ENCODE results near the gene EIPR1. TPM values are rescaled to one million over a fixed set of nuclear protein-coding genes. Genes with fewer than 3 reads are reported as not detected.

The EIPR1 gene
- total RNA-seq, 2 donors from 2014 or later = 14.1 to 16.3 TPM

DNA sequence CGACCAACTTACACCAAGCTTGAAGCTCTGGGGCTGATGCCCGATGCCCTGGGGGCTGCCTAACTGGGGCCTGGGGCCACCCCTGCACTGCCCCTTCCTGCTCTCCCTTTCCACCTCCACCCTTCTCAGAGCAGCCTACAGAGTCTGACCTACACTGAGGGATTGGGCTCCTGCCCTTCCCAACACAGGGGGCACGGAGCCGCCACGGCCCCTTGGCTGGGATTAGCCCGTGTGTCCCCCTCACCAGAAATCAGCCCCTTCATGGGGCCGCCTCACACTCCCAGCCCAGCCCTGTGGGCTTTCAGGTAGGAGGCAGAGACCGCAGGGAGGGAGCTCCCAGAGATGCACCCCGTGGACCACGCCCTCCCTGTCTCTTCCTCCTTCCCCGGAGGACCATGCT is 198.0 kb downstream of the EIPR1 start:
- intact Hi-C loops (cut with DNase I) = no loop called here
- peak; percentile 70 for DNase-seq (ENCODE audit: low spot score)

DNA sequence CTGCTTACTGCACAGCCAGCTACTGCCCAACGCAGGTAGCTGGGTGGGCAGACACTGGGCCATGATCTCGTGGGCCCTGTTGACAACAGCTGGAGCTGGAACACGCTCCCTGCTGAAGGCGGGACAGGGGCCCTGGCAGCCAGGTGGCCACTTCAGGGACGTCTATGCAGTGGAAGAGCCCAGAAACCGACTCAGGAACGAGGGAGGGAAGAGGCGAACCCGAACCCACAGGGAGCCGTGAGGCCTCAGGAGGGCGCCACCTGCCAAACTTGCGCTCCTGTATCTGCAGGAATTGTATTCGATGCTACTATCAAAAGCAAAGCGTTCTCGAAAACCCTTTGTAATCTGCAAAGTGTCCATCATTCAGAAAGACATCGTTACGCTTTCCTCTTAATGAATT is 198.4 kb downstream of the EIPR1 start:
- intact Hi-C loops (cut with DNase I) = no loop called here
- DNase-seq (ENCODE audit: low spot score) = peak; percentile 44

GRCh38 chr2:3178578-3179031 is 199.0 kb downstream of the EIPR1 start:
- intact Hi-C loops (cut with DNase I) = no loop called here
- peak; percentile 64 for DNase-seq (ENCODE audit: low spot score)

DNA sequence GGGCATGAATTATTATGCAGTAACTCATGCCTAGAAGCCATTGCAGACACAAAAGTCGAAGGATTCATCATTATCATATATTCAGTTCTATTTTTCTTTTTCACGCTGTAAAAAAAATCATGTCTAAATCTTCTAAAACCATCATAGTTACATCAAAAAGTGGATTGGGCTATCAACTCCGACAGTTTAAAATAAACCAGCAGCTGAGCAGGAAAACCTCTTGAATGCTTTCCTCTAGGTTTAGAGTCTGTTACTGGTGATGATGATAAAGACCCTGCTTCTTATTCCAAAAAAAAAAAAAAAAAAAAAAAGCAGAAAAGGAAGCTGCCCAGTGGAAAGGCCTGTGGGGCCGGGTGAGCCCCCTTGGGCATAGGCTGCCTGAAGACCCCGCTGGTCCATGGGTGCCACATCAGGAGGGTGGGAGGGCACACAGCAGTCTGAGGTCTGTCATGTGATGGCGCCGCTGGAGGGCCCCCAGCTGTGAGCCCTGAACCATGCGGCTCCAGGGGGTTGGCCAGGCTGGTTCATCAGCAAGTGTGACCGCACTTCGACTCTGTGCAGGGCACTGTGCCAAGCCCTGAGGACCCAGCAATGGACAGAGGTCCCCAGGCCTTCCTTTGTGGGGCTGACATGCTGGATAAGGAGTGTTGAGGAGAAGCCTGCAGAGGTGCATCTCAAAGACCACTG is 199.6 kb downstream of the EIPR1 start:
- intact Hi-C loops (cut with DNase I) = no loop called here
- DNase-seq (ENCODE audit: low spot score) = peak; percentile 73

DNA sequence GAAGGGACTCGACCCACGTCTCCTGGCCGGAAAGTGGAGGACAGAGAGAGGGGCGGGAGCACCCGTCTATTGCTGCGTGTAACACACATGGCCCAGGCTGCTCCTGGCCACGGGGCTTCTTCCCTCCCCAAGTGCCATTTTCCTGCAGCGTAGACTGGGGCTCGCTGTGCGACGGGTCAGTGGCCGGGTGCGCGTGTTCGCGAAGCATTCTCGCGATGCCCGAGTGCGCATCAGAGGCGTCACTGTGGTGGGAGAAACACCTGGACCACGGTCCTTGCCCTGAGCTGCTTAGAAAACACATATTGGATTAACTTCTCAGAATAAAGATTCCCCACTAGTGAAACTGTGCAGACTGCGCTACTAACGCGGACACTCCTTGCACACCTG is 200.8 kb downstream of the EIPR1 start:
- DNase-seq (ENCODE audit: low spot score) = peak; percentile 72
- intact Hi-C loops (cut with DNase I) = no loop called here

DNA sequence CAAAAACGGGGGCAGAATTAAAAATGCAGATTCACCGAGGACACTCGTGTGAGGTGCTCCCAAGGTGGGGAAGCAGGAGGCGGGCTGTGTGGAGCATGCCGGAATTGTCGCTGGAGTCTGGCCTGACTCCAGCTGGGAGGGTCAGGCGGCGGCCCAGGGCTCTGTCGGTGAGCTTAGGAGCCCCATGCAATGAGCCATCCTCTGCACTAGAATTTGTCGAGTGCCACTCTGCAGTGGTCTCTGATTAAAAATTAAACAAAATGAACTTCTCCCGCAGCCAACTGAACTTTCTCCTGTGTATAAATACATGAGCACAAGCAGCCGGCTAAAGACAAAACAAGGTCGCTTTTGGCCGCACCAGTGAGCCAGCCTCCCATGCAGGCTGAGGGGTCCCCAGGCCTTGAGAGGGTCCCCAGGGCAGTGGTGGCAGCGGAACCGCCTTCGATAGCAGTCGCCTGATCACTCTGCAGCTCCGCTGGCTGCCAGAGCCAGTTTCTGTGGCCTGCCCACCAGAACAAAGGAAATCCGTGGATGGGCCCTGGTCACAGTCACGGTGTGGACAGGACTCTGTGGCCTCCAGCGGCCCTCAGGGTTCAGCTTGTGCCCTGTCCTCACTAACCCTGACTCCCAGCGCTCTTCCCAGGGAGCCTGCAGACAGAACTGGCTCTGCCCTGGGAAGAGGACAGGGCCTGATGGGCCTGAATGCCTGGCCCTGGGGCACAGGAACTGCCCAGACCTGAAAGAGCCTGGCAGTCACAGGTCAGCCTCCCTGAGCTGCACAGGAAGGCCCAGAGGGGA is 201.3 kb downstream of the EIPR1 start:
- intact Hi-C loops (cut with DNase I) = no loop called here
- DNase-seq (ENCODE audit: low spot score) = peak; percentile 69

DNA sequence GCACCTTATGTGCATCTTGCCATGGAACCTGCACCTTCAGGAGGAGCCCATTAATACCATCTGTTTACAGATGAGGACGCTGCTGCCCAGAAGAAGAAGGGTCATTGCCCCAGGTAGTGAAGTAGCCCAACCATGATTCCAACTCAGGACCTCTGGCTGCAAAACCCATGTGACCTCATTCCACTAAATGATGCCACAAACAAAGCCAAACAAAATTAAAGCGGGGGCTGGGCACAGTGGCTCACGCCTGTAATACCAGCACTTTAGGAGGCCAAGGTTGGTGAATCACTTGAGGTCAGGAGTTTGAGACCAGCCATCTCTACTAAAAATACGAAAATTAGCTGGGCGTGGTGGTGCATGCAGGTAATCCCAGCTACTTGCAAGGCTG is 202.1 kb downstream of the EIPR1 start:
- peak; percentile 7 for DNase-seq (ENCODE audit: low spot score)
- intact Hi-C loops (cut with DNase I) = no loop called here

DNA sequence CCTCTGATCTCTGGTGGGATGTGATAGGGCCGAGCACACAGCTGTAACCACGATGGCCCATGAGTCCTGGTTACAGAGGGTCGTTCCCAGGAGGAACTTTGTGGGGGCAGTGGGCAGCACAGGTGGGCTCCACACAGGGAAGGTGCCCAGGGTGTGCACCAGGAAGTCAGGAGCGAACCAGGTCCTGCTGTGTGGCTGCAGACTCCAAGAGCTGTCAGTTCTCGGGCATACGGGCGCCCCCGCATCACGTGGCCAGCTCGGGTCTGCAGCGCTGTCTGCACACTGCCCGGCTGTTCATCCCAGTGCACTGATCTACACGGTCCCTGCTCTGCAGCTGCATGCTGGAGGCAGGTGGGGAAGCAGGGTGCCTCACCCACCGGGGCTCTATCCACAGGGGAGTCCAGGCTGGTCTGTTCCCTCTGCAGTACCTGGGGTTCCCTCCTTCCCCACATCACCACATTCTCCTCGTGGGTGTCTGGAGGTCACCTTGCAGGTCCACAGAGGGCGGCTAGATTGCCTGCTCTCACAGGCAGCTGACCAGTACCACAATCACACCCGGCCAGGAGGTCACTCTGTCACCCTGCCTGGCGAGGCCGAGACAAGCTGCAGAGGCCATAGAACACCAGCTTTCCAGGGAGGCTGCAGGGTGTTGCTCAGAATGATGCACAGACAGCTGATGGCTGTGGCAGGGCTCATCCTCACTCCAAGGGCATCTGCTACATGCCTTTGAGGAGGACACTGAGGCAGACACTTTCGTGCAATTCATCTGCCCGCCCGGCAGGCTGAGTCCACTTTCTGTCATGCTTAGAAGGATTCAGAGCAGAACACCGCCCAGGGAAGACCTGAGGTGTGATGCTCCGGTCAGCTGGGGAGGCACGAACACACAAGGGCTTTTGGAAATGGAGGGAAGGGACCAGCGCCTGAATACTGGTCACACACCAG is 202.7 kb downstream of the EIPR1 start:
- intact Hi-C loops (cut with DNase I) = no loop called here
- DNase-seq (ENCODE audit: low spot score) = peak; percentile 73

GRCh38 chr2:3173031-3173430 is 204.6 kb downstream of the EIPR1 start:
- intact Hi-C loops (cut with DNase I) = loop anchor here in 1 of 2 donors (1.0 kb wide), 1 partner anchor 17 kb away; no protein-coding TSS in a partner anchor
- peak; percentile 51 for DNase-seq (ENCODE audit: low spot score)

DNA sequence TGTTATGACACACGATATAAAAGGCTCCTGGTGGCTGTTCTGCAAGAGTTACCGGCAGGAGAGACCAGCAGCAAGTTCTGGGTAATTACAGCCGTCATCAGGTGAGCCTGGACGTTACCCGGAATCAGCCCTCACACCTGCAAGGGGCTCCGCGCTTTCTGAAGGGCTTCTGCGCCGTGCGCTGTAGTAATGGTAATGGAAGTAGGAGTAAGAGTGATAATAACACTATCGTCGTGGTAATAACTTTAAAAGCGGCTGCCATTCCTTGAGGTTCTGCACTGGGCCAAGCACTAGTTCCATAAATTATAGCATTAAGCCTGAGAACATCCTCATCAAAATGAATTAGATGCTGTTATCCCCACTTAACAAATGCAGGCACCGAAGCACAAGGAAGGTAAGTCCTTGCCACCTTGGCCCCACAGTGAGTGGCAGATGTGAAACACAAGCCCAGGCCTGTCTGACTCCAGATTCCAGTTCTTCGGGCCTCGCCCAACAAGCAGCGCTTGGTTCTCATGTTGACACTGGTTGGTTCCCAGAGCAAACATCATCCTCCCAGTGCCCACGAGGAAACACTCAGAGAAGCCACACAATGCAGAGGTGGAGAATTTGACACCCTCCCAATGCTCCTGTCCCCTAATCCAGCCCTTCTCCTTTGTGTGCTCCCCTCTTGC is 205.2 kb downstream of the EIPR1 start:
- DNase-seq (ENCODE audit: low spot score) = peak; percentile 63
- intact Hi-C loops (cut with DNase I) = no loop called here

- intact Hi-C loops (cut with DNase I) = no loop called here
- peak; percentile 46 for DNase-seq (ENCODE audit: low spot score)
Observed at GRCh38 chr2:3171564-3172264, 205.9 kb downstream of the EIPR1 start.

DNA sequence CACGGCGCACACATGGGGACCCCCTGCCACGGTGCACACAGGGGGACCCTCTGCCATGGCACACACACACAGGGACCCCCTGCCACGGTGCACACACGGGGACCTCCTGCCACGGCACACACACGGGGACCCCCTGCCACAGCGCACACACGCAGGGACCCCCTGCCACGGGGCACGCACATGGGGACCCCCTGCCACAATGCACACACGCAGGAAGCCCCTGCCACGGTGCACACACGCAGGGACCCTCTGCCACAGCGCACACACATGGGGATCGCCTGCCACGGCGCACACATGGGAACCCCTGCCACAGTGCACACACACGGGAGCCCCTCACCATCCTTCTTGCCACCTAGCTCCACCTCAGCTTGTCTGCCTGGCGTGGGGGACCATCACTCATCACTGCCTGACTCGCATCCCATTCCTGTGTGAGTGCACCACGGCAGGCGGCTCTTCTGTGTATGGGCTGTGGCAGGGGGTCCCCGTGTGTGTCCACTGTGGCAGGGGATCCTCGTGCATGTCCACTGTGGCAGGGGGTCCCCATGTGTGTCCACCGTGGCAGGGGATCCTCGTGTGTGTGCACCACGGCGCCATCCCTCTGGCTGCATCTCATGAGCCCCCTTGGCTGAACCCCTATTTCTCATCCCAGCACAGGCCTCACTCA is 206.7 kb downstream of the EIPR1 start:
- DNase-seq (ENCODE audit: low spot score) = peak; percentile 70
- intact Hi-C loops (cut with DNase I) = no loop called here

GRCh38 chr2:3169106-3169870 is 208.3 kb downstream of the EIPR1 start:
- intact Hi-C loops (cut with DNase I) = no loop called here
- peak; percentile 53 for DNase-seq (ENCODE audit: low spot score)

DNA sequence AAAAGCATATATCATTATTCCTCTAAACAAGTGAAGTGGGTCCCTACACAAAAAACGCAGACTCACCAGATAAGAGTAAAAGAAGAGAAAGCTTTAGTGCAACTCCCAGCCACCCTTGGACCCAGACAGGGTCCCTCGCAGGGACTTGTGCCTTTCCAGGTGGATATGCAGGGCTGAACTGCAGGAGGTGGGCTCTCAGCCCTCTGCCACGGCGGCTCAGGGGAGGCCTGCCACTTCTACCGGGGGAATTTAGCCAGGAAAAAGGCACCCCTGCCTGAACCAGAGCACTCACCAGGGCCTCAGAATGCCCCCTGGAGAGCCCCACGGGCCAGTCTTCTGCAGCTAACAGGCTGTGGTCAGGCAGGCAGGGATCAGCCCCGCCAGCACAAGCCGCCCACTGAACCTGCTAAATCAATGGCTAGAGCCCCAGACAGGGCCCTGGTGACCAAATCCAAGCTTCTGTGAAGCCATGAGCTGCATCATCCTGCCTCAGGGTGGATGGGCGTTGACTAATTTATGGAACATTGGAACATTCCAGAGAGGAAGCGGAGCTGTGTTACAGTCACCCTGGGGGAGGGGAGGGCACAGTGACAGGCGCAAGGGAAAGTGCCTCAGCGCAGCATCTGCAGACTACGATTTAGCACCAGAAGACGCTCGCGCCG is 209.3 kb downstream of the EIPR1 start:
- intact Hi-C loops (cut with DNase I) = no loop called here

GRCh38 chr2:3163401-3163800 is 214.2 kb downstream of the EIPR1 start:
- intact Hi-C loops (cut with DNase I) = no loop called here
- DNase-seq (ENCODE audit: low spot score) = no peak

More for the DNA sequence above, 209.3 kb downstream of the EIPR1 start:
- peak; percentile 78 for DNase-seq (ENCODE audit: low spot score)

- intact Hi-C loops (cut with DNase I) = no loop called here
Observed at GRCh38 chr2:3162442-3163077, 215.1 kb downstream of the EIPR1 start.

More at GRCh38 chr2:3162442-3163077, 215.1 kb downstream of the EIPR1 start:
- peak; percentile 10 for DNase-seq (ENCODE audit: low spot score)
